ENCODE data around the gene PPIL4.

GRCh38 chr6:149558029-149558428 is 12.2 kb upstream of the PPIL4 start:
- TF ChIP-seq, protein P1, sequence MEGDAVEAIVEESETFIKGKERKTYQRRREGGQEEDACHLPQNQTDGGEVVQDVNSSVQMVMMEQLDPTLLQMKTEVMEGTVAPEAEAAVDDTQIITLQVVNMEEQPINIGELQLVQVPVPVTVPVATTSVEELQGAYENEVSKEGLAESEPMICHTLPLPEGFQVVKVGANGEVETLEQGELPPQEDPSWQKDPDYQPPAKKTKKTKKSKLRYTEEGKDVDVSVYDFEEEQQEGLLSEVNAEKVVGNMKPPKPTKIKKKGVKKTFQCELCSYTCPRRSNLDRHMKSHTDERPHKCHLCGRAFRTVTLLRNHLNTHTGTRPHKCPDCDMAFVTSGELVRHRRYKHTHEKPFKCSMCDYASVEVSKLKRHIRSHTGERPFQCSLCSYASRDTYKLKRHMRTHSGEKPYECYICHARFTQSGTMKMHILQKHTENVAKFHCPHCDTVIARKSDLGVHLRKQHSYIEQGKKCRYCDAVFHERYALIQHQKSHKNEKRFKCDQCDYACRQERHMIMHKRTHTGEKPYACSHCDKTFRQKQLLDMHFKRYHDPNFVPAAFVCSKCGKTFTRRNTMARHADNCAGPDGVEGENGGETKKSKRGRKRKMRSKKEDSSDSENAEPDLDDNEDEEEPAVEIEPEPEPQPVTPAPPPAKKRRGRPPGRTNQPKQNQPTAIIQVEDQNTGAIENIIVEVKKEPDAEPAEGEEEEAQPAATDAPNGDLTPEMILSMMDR (IDR thresholded peaks at IDR 0.05): no peak
- TF ChIP-seq POLR2AphosphoS5 (IDR thresholded peaks at IDR 0.05): no peak
